ENCODE results near the gene HPN.

Gene HPN

GRCh38 chr19:35080613-35081170 is 39.2 kb downstream of the HPN start:
- Histone ChIP-seq H3K9ac (ENCODE audit: low read length) (no peak overlapping the region), H3K27me3 (ENCODE audit: low read length) (no peaks in the 10 kb centered on the region), H3K4me3 (ENCODE audit: insufficient read depth, low read length, poor library complexity, severe bottlenecking) (no peak overlapping the region), H3F3A (ENCODE audit: insufficient read depth) (peaks cover 6% of the 10 kb centered on the region), H3K9me3 (ENCODE audit: insufficient read depth, low read length) (no peaks in the 10 kb centered on the region), H3K4me2 (ENCODE audit: low read depth, low read length, poor library complexity, severe bottlenecking) (no peak overlapping the region), H3K9me2 (replicated peaks; ENCODE audit: insufficient read depth, low read length) (no peaks in the 10 kb centered on the region), H3K79me2 (ENCODE audit: insufficient read depth, low read length) (no peaks in the 10 kb centered on the region), H3K36me3 (ENCODE audit: low read length) (no peaks in the 10 kb centered on the region), H4K20me1 (ENCODE audit: low read depth, low read length) (no peaks in the 10 kb centered on the region), H2AFZ (ENCODE audit: low read depth, low read length, severe bottlenecking) (no peak overlapping the region), H3K27ac (ENCODE audit: low read depth, low read length) (no peak overlapping the region)
- TF ChIP-seq EZH2phosphoT487 (conservative IDR thresholded peaks at IDR 0.05; ENCODE audit: low read length) = no peak
- no peak for TF ChIP-seq CTCF (IDR thresholded peaks at IDR 0.05; ENCODE audit: insufficient read depth, low read length, poor library complexity, severe bottlenecking)

GRCh38 chr19:35081201-35081600 is 39.7 kb downstream of the HPN start:
- Histone ChIP-seq H3K9me2 (replicated peaks; ENCODE audit: insufficient read depth, low read length) (no peaks in the 10 kb centered on the region), H3K79me2 (ENCODE audit: insufficient read depth, low read length) (no peaks in the 10 kb centered on the region), H3K36me3 (ENCODE audit: low read length) (no peaks in the 10 kb centered on the region), H4K20me1 (ENCODE audit: low read depth, low read length) (no peaks in the 10 kb centered on the region), H3F3A (ENCODE audit: insufficient read depth) (peaks cover 11% of the 10 kb centered on the region), H3K27me3 (ENCODE audit: low read length) (no peaks in the 10 kb centered on the region), H3K4me2 (ENCODE audit: low read depth, low read length, poor library complexity, severe bottlenecking) (no peak overlapping the region), H3K4me3 (ENCODE audit: insufficient read depth, low read length, poor library complexity, severe bottlenecking) (no peak overlapping the region), H3K9ac (ENCODE audit: low read length) (no peak overlapping the region), H3K9me3 (ENCODE audit: insufficient read depth, low read length) (no peaks in the 10 kb centered on the region), H3K27ac (ENCODE audit: low read depth, low read length) (no peak overlapping the region), H2AFZ (ENCODE audit: low read depth, low read length, severe bottlenecking) (no peak overlapping the region)
- TF ChIP-seq CTCF (IDR thresholded peaks at IDR 0.05; ENCODE audit: insufficient read depth, low read length, poor library complexity, severe bottlenecking) = no peak
- no peak for TF ChIP-seq EZH2phosphoT487 (conservative IDR thresholded peaks at IDR 0.05; ENCODE audit: low read length)

DNA sequence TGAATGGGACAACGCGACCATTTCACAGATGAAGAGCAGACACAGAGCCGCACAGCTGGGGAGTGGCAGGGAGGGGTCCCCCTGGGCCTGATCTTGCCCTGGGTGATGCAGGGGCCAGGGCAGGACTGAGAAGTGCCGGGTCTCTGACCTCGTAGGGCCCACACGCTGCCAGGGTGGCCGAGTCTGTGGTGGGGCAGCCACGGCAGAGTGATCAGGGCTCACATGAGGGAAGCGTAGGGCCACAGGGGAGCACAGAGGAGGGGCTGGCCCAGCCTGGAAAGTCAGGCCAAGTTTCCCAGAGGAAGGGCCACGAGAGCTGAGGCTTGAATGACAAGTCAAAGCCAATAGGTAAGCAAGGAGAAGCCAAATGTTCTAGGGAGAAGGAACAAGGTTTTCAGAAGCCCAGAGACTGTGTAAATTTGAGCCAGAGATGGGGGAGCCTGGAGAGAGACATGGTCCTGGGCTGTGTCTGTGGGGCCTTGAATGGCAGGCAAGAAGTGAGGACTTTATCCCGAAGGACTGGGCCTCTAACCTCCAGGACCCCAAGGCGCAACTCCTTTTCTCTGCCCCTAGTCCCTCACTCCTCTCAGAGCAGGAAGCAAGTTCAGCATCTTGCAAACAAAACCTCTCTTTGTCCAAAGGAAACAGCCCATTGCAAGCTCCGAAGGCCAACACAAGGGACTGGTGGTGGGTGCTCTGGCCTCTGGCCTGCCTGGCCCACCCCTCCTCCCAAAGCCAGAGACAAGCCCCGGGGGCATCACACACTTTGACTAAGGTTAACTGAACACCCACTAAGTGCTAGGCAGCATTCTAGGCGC is 42.4 kb downstream of the HPN start:
- Histone ChIP-seq H3K27ac (ENCODE audit: low read depth, low read length) (peak overlapping the region; percentile 98), H3K79me2 (ENCODE audit: insufficient read depth, low read length) (no peaks in the 10 kb centered on the region), H3K4me2 (ENCODE audit: low read depth, low read length, poor library complexity, severe bottlenecking) (peak overlapping the region; percentile 58), H3K27me3 (ENCODE audit: low read length) (no peaks in the 10 kb centered on the region), H3K9me2 (replicated peaks; ENCODE audit: insufficient read depth, low read length) (no peaks in the 10 kb centered on the region), H3K9ac (ENCODE audit: low read length) (peak overlapping the region; percentile 59), H3F3A (ENCODE audit: insufficient read depth) (peaks cover 22% of the 10 kb centered on the region), H3K36me3 (ENCODE audit: low read length) (no peaks in the 10 kb centered on the region), H3K9me3 (ENCODE audit: insufficient read depth, low read length) (no peaks in the 10 kb centered on the region), H3K4me3 (ENCODE audit: insufficient read depth, low read length, poor library complexity, severe bottlenecking) (no peak overlapping the region), H2AFZ (ENCODE audit: low read depth, low read length, severe bottlenecking) (peak overlapping the region; percentile 62), H4K20me1 (ENCODE audit: low read depth, low read length) (no peaks in the 10 kb centered on the region)
- no peak for TF ChIP-seq CTCF (IDR thresholded peaks at IDR 0.05; ENCODE audit: insufficient read depth, low read length, poor library complexity, severe bottlenecking)
- no peak for TF ChIP-seq EZH2phosphoT487 (conservative IDR thresholded peaks at IDR 0.05; ENCODE audit: low read length)

All from SU-DHL-6 (cell line).